B cell (primary cell): Measurements from ENCODE around the gene TEDC1. TPM values are rescaled to one million over a fixed set of nuclear protein-coding genes. Genes with fewer than 3 reads are reported as not detected.

Experiments
- ATAC-seq: fragments of 200-7000 bp; cut with Tn5 transposase; one replicate; pipeline ENCODE4 v1.10.0; 2021; ENCODE audit warnings: low read depth, mild to moderate bottlenecking, moderate number of reproducible peaks, moderate library complexity
- CTCF ChIA-PET: fragments of 350-600 bp; sonication (Branson Sonifier 250); formaldehyde crosslinking; loops from one replicate; lab custom pipeline; 2021; ENCODE audit warnings: antibody characterized with exemption, inconsistent platforms; lab: Charles Lee
- POLR2A ChIA-PET: fragments of 350-600 bp; sonication (Branson Sonifier 250); formaldehyde crosslinking; loops from one replicate; lab custom pipeline; 2021; ENCODE audit warnings: antibody characterized with exemption; lab: Charles Lee
- DNase-seq: peaks from one replicate; pipeline ENCODE4 v3.0.0; 2013
- H2AFZ ChIP-seq: 2 replicates; pipeline ENCODE4 v1.6.1; 2012; ENCODE audit warnings: mild to moderate bottlenecking, low read depth, low read length; ENCODE audit not compliant: insufficient read depth, poor library complexity, severe bottlenecking
- H3K27ac ChIP-seq, 2 donors: 1 replicate in 1 of 2; 2 replicates in 1 of 2; pipeline ENCODE4 v1.5.1; 2012 to 2013; ENCODE audit warnings: low read length in 2 of 2, mild to moderate bottlenecking in 2 of 2, moderate library complexity in 1 of 2
- H3K27me3 ChIP-seq, 4 experiments: fragments of 200-600 bp in 1 of 4; sonication (generic) in 1 of 4; replicated peaks in 1 of 4; 1 replicate in 2 of 4; 2 replicates in 2 of 4; pipeline versions ENCODE4 v1.6.1 to v1.7.0; 2013 to 2016; ENCODE audit warnings: low read length in 3 of 4, mild to moderate bottlenecking in 2 of 4, mixed read lengths in 1 of 4, moderate library complexity in 1 of 4; ENCODE audit not compliant: insufficient read depth in 4 of 4, control insufficient read depth in 3 of 4; ENCODE audit errors: control extremely low read depth in 1 of 4
- H3K36me3 ChIP-seq, 2 experiments: replicated peaks in 1 of 2; 1 replicate in 1 of 2; 2 replicates in 1 of 2; pipeline versions ENCODE4 v1.6.1 to v1.7.1; 2013; ENCODE audit warnings: low read length in 1 of 2; ENCODE audit not compliant: insufficient read depth in 2 of 2, control insufficient read depth in 1 of 2; ENCODE audit errors: control extremely low read depth in 1 of 2, extremely low read depth in 1 of 2
- H3K4me1 ChIP-seq, 2 donors: fragments of 200-600 bp in 1 of 2; sonication (generic) in 1 of 2; 1 replicate in 1 of 2; 2 replicates in 1 of 2; pipeline versions ENCODE4 v1.5.1 to v1.6.1; 2013 to 2017; ENCODE audit warnings: low read length in 2 of 2; ENCODE audit not compliant: control insufficient read depth in 2 of 2, insufficient read depth in 2 of 2
- H3K4me2 ChIP-seq: replicated peaks from 2 replicates; pipeline ENCODE3; 2012; ENCODE audit warnings: mild to moderate bottlenecking, low read depth, low read length; ENCODE audit not compliant: poor library complexity, severe bottlenecking
- H3K4me3 ChIP-seq, 5 experiments: fragments of 200-600 bp in 1 of 5; sonication (generic) in 1 of 5; 1 replicate in 3 of 5; 2 replicates in 2 of 5; pipeline versions ENCODE4 v1.5.1 to v1.7.0; 2011 to 2016; ENCODE audit warnings: low read length in 4 of 5, mild to moderate bottlenecking in 4 of 5, low read depth in 2 of 5, control low read depth in 1 of 5, moderate library complexity in 1 of 5; ENCODE audit not compliant: insufficient read depth in 1 of 5; ENCODE audit errors: control extremely low read depth in 1 of 5, extremely low read depth in 1 of 5
- H3K79me2 ChIP-seq: fragments of 200-600 bp; sonication (generic); one replicate; pipeline ENCODE4 v1.6.0; 2016; ENCODE audit warnings: low read length; ENCODE audit not compliant: control insufficient read depth, insufficient read depth
- H3K9ac ChIP-seq: fragments of 200-600 bp; sonication (generic); 2 replicates; pipeline ENCODE4 v1.6.1; 2017; ENCODE audit warnings: mild to moderate bottlenecking, low read length, moderate library complexity
- H3K9me3 ChIP-seq, 3 donors: one replicate each; pipeline versions ENCODE4 v1.6.1 to v1.7.1; 2013; ENCODE audit warnings: low read length in 2 of 3; ENCODE audit not compliant: control insufficient read depth in 2 of 3, insufficient read depth in 1 of 3; ENCODE audit errors: control extremely low read depth in 1 of 3
- H4K20me1 ChIP-seq: 2 replicates; pipeline ENCODE4 v1.6.0; 2012; ENCODE audit warnings: mild to moderate bottlenecking, low read length; ENCODE audit not compliant: insufficient read depth, control insufficient read depth, poor library complexity, severe bottlenecking
- H3K27ac Mint-ChIP-seq: one replicate; pipeline ENCODE4 v1.8.0; 2021; ENCODE audit warnings: mixed read lengths
- H3K27me3 Mint-ChIP-seq: one replicate; pipeline ENCODE4 v1.8.0; 2021; ENCODE audit warnings: mixed read lengths
- H3K4me1 Mint-ChIP-seq: one replicate; pipeline ENCODE4 v1.8.0; 2021; ENCODE audit warnings: mixed read lengths
- H3K4me3 Mint-ChIP-seq: one replicate; pipeline ENCODE4 v1.8.0; 2021; ENCODE audit warnings: mixed read lengths
- H3K9me3 Mint-ChIP-seq: one replicate; pipeline ENCODE4 v1.8.0; 2022; ENCODE audit warnings: mixed read lengths; ENCODE audit not compliant: insufficient read depth
- CTCF ChIP-seq: fragments of 200-600 bp; IDR thresholded peaks from one replicate; pipeline ENCODE4 v1.8.0; 2022; ENCODE audit warnings: antibody characterized with exemption, mild to moderate bottlenecking
- EZH2 ChIP-seq: IDR thresholded peaks from 2 replicates; pipeline ENCODE4 v1.6.1; 2012; ENCODE audit warnings: borderline replicate concordance, low read depth, mild to moderate bottlenecking, moderate library complexity, low read length; ENCODE audit not compliant: insufficient read depth, poor library complexity, severe bottlenecking
- WGBS: methylation state at CpG from one replicate; pipeline ENCODE4 v1.1.5; 2013; ENCODE audit warnings: missing lambda C conversion rate; ENCODE audit not compliant: insufficient coverage; 5-methylcytosine and 5-hydroxymethylcytosine counted together
- intact Hi-C: fragments of 100-400 bp; cut with micrococcal nuclease; formaldehyde crosslinking; loops from one replicate; pipeline ENCODE4 v1.10.0; 2022
- polyA plus RNA-seq: library from polyadenylated mRNA; depleted of rRNA; stranded (reverse); fragments of >200 nt; gene quantifications from 2 replicates; pipeline ENCODE4 v1.2.3, GENCODE V29; 2012
- total RNA-seq, 2 donors: library from RNA; stranded (reverse); fragments of 120-200 nt in 1 of 2; gene quantifications; 1 replicate in 1 of 2; 2 replicates in 1 of 2; pipeline versions ENCODE4 v1.2.3 to v1.2.4, GENCODE V29; 2013 to 2022

The TEDC1 gene
- total and polyA plus RNA-seq, 2 donors (not counting 1 experiment from before 2014, with no cell fraction given): 19.7 to 22.2 TPM

GRCh38 chr14:105471297-105471821 is 19.7 kb upstream of the TEDC1 start:
- peaks cover 24% of the 10 kb centered on the region for H3K4me1 Mint-ChIP-seq
- intact Hi-C loops: no loop called here
- Histone ChIP-seq H3K27me3 (peaks cover 0 to 37% (median 8%) of the 10 kb centered on the region in 4 experiments), H3K36me3 (peaks cover 0 to 7% of the 10 kb centered on the region in 2 experiments), H4K20me1 (peaks cover 15% of the 10 kb centered on the region), H3K4me1 (peaks cover 25 to 31% of the 10 kb centered on the region in 2 donors), H3K4me2 (no peak overlapping the region), H3K9me3 (peaks cover 0 to 23% (median 0%) of the 10 kb centered on the region in 3 donors), H2AFZ (no peak overlapping the region), H3K9ac (no peak overlapping the region), H3K27ac (no peak overlapping the region), H3K79me2 (no peaks in the 10 kb centered on the region), H3K4me3 (no peak overlapping the region)
- DNase-seq (no peak), ATAC-seq (no peak)
- ChIA-PET CTCF (interaction anchor here (1.4 to 2.6 kb wide), 4 partner anchors 10 to 57 kb away, joined by 4 to 9 read pairs (median 7); partner anchors contain the start of gene TEDC1), POLR2A (no interaction called here)
- 61% methylated on average over 16 of the region's 19 CpGs for WGBS
- no peaks in the 10 kb centered on the region for H3K27me3 Mint-ChIP-seq
- TF ChIP-seq CTCF (no peak), EZH2 (no peak)
- no peaks in the 10 kb centered on the region for H3K9me3 Mint-ChIP-seq
- no peak overlapping the region for H3K27ac Mint-ChIP-seq
- no peak overlapping the region for H3K4me3 Mint-ChIP-seq

- no peak for ATAC-seq
- no peak overlapping the region for H3K9ac ChIP-seq
These were observed 19.1 kb upstream of the TEDC1 start for GRCh38 chr14:105471823-105472485.

More at GRCh38 chr14:105471823-105472485, 19.1 kb upstream of the TEDC1 start:
- H3K4me1 ChIP-seq: peaks cover 31 to 37% of the 10 kb centered on the region in 2 donors
- H3K4me1 Mint-ChIP-seq: peaks cover 29% of the 10 kb centered on the region
- CTCF ChIA-PET: interaction anchor here (1.4 to 2.6 kb wide), 3 partner anchors 9 to 20 kb away, joined by 7 to 9 read pairs (median 7); partner anchors contain the start of gene TEDC1
- 87% methylated on average over 3 of the region's 8 CpGs for WGBS
- no peak for TF ChIP-seq CTCF
- no peak for TF ChIP-seq EZH2
- H3K4me2 ChIP-seq: no peak overlapping the region
- DNase-seq: no peak
- intact Hi-C loops: no loop called here
- peaks cover 0 to 43% (median 11%) of the 10 kb centered on the region in 4 experiments for H3K27me3 ChIP-seq
- H3K9me3 Mint-ChIP-seq: no peaks in the 10 kb centered on the region
- POLR2A ChIA-PET: interaction anchor here (0.5 to 0.6 kb wide), 2 partner anchors 180 to 670 kb away, joined by 3 to 13 read pairs; no protein-coding TSS in a partner anchor
- peak overlapping the region; percentile 23 for H3K4me3 Mint-ChIP-seq
- H3K79me2 ChIP-seq: no peaks in the 10 kb centered on the region
- H3K4me3 ChIP-seq: no peak overlapping the region
- H3K9me3 ChIP-seq: peaks cover 0 to 27% (median 0%) of the 10 kb centered on the region in 3 donors
- no peak overlapping the region for H2AFZ ChIP-seq
- no peak overlapping the region for H3K27ac ChIP-seq
- no peak overlapping the region for H3K27ac Mint-ChIP-seq
- peaks cover 0 to 7% of the 10 kb centered on the region in 2 experiments for H3K36me3 ChIP-seq
- H4K20me1 ChIP-seq: peaks cover 15% of the 10 kb centered on the region
- no peaks in the 10 kb centered on the region for H3K27me3 Mint-ChIP-seq
